Thoracic aorta (tissue), 2 donors: Measurements from ENCODE around the gene MIS12. TPM values are rescaled to one million over a fixed set of nuclear protein-coding genes. Genes with fewer than 3 reads are reported as not detected.

Experiments
- ATAC-seq: fragments of 150-250 bp; one replicate; pipeline ENCODE4 v1.8.0; 2017; ENCODE audit warnings: low read depth; ENCODE audit not compliant: insufficient number of reproducible peaks, low FRiP score
- DNase-seq: peaks from one replicate; pipeline ENCODE4 v3.0.0-alpha.2; 2020; ENCODE audit warnings: low spot score
- H3K27ac ChIP-seq, 2 donors: fragments of 200-600 bp; sonication (generic); 1 replicate in 1 of 2; 2 replicates in 1 of 2; pipeline ENCODE4 v1.5.1; 2016; ENCODE audit warnings: mild to moderate bottlenecking in 2 of 2, moderate library complexity in 2 of 2
- H3K27me3 ChIP-seq: fragments of 200-600 bp; sonication (generic); replicated peaks from 2 replicates; pipeline ENCODE4 v1.6.0; 2016; ENCODE audit warnings: mild to moderate bottlenecking; ENCODE audit not compliant: insufficient read depth
- H3K36me3 ChIP-seq: fragments of 200-600 bp; sonication (generic); one replicate; pipeline ENCODE4 v1.5.1; 2016
- H3K4me1 ChIP-seq, 2 donors: fragments of 200-600 bp; sonication (generic); 1 replicate in 1 of 2; 2 replicates in 1 of 2; pipeline versions ENCODE4 v1.5.1 to v1.6.0; 2016; ENCODE audit warnings: low read depth in 2 of 2, mild to moderate bottlenecking in 1 of 2; ENCODE audit not compliant: control insufficient read depth in 1 of 2
- H3K4me3 ChIP-seq: fragments of 200-600 bp; sonication (generic); 2 replicates; pipeline ENCODE4 v1.5.1; 2016; ENCODE audit warnings: mild to moderate bottlenecking
- H3K9me3 ChIP-seq: fragments of 200-600 bp; sonication (generic); 2 replicates; pipeline ENCODE4 v1.5.1; 2016
- total RNA-seq, 2 donors: library from RNA; depleted of rRNA; stranded (reverse); fragments of >200 nt; gene quantifications; one replicate each; pipeline versions ENCODE4 v1.1.0 to v1.2.3, GENCODE V29; 2016
- TF ChIP-seq, protein P1 (sequence below): fragments of 200-600 bp; sonication (generic); IDR thresholded peaks from one replicate; pipeline ENCODE4 v1.5.1; 2019; ENCODE audit warnings: antibody characterized with exemption

MIS12 gene, protein sequence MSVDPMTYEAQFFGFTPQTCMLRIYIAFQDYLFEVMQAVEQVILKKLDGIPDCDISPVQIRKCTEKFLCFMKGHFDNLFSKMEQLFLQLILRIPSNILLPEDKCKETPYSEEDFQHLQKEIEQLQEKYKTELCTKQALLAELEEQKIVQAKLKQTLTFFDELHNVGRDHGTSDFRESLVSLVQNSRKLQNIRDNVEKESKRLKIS
- 10 to 100 TPM; 10.3 to 12.8 TPM for total RNA-seq

DNA sequence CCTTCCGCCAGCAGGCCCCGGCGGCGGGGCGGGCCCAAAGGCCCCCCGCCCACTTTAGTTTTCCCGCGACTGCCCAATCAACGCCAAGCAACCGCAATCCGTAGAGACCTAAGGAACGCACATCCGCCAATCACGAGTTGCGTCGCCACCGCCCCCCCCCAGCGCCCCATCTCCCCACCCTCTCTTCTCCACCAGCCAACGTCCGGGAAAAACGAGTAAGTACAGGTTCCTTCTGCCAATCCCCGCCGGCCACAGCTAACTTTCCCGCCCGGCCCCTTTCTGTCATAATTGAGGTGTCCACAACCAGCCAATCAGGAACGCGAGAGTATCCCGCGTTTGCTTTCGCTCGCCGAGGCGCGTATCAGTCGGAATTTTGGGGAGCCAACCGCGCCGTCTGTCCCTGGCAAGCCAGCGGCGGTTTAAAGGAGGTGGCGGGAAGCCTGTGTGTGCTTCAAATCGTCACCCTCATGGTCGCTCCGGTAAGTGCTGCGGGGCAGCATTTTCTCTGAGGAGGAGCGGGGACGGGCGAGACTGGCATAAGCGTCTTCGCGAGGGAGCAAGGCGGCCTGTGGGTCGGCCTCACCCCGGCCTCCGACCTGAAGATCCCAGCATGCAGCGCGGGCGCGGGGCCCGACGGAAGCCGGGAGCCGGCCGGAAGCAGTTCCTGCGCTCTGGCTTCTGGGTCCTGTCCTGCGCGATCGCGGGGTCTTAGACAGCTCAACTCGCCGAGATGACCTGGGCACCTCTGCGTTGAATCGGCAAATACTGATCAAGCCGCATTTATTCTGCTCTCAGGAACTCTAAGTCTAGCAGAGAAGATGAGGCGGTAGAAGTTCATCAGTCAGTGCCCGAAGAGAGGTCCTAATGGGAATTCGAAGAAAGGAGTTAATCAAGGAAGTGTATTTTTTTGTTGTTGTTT is at the start of gene MIS12:
TSS of gene MIS12 (plus strand) at position 361 of the 919 bp plus-strand sequence. CDS start 2,297 bp downstream, outside the sequence.
- peak; percentile 97 for ATAC-seq
- H3K36me3 ChIP-seq, result peaks cover 30% of the 10 kb centered on the region
- TF ChIP-seq, protein P1, sequence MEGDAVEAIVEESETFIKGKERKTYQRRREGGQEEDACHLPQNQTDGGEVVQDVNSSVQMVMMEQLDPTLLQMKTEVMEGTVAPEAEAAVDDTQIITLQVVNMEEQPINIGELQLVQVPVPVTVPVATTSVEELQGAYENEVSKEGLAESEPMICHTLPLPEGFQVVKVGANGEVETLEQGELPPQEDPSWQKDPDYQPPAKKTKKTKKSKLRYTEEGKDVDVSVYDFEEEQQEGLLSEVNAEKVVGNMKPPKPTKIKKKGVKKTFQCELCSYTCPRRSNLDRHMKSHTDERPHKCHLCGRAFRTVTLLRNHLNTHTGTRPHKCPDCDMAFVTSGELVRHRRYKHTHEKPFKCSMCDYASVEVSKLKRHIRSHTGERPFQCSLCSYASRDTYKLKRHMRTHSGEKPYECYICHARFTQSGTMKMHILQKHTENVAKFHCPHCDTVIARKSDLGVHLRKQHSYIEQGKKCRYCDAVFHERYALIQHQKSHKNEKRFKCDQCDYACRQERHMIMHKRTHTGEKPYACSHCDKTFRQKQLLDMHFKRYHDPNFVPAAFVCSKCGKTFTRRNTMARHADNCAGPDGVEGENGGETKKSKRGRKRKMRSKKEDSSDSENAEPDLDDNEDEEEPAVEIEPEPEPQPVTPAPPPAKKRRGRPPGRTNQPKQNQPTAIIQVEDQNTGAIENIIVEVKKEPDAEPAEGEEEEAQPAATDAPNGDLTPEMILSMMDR, result no peak

DNA sequence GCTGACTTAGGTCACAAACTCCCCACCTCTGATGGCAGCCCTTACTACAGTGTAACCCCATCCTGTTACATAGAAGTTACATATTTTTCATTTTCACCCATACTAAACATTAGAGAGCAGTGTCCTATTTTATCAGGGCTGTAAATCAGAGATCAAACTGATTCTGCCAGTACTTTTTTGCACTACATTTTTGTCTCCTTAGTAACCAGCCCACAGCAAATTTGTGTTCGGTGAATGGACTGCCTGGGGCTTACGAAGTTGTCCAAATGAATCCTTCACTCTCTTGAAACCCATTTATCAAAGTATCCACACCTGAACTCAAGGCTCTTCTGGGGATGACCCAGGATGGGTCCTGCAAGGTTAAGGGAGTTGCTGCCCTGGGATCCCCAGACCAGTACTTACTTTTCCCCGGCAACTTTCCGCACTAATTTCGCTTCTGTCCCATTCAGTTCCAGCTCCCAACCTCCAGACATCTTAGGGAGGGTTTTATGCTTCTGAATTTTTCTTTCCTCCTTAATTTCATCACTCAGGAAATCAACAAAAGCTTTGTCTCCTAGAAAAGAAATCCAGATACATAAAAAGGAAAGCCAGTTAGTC is 48.5 kb upstream of the MIS12 start:
- H3K27me3 ChIP-seq, result no peaks in the 10 kb centered on the region
- no peak for DNase-seq
- H3K27ac ChIP-seq, result peak overlapping the region; percentile 15 to 74
- H3K4me3 ChIP-seq, result peak overlapping the region; percentile 77
- no peaks in the 10 kb centered on the region for H3K9me3 ChIP-seq
- TF ChIP-seq, protein P1, result no peak
- H3K4me1 ChIP-seq, result peaks cover 8 to 19% of the 10 kb centered on the region in 2 donors
- no peak for ATAC-seq
- peaks cover 25% of the 10 kb centered on the region for H3K36me3 ChIP-seq

More for the DNA sequence above, at the start of gene MIS12:
- H3K9me3 ChIP-seq, result no peaks in the 10 kb centered on the region
- H3K4me1 ChIP-seq, result peaks cover 15 to 18% of the 10 kb centered on the region in 2 donors
- peak; percentile 99 for DNase-seq
- H3K27me3 ChIP-seq, result no peaks in the 10 kb centered on the region
- H3K27ac ChIP-seq, result peak within 1 kb of the TSS; percentile 99
- H3K4me3 ChIP-seq, result peak within 1 kb of the TSS; percentile 98

DNA sequence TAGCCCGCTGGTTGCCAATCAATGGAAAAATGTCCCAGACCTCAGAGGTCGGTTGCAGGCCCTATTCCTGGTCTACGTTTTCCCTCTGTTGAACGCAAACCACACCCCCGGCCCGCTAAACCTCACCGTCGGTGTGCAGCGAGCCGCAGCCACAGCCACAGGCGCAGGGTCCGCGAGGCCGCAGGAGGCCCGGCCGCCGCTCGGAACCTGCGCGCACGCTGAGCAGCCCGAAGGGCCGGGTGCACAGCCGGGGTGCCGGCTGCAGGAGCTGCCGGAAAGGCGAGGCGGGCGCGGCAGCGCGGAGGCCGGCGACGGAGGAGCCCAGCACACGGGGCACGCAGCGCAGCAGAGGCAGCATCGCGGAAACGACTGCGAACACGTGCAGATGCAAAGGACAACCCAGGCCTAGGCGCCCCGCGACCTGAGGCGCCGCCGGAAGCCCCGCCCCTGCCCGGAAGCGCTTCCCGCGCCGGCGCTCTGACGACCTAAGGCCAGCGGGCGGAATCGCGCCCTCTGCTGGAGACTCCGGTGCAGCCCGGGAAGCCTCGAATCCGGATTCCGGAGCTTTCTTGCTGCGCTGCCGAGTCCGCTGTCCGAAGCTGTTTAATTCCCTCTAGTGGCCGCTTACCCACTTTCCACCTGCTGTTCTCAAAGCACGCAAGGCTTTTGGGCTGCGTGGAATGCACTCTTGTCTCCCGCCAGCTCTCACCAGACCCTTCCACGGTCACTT is 47.5 kb upstream of the MIS12 start, which contains the start of gene C1QBP:
TSS of gene C1QBP (minus strand) at position 440 of the 730 bp plus-strand sequence. CDS start at position 358, 82 bp downstream.
- TF ChIP-seq, protein P1, result peak; percentile 100
- H3K4me1 ChIP-seq, result peaks cover 8 to 19% of the 10 kb centered on the region in 2 donors
- no peaks in the 10 kb centered on the region for H3K9me3 ChIP-seq
- ATAC-seq (peak; percentile 80), DNase-seq (peak; percentile 47)
- H3K4me3 ChIP-seq, result peak within 1 kb of the TSS; percentile 77
- peak within 1 kb of the TSS; percentile 74 to 80 for H3K27ac ChIP-seq
- peaks cover 16% of the 10 kb centered on the region for H3K36me3 ChIP-seq
- no peaks in the 10 kb centered on the region for H3K27me3 ChIP-seq

DNA sequence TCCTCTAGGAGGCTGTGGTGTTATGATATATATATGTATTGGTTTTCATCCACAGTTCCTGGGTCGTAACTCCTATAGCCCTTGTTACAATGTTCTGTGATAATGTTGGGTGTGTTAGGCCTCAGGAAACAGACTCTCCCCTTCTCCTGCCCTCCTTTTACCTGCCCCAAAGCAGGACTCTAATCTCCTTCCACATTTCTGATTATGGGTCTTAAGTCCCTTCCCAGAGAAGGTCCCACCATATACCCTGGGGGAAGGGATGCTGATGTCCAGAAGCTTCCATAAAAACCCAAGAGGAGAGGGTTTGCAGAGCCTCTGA is 47.0 kb upstream of the MIS12 start:
- H3K36me3 ChIP-seq, result peaks cover 18% of the 10 kb centered on the region

More for the DNA sequence above, 47.0 kb upstream of the MIS12 start:
- Histone ChIP-seq H3K27ac (peak overlapping the region; percentile 74 to 80), H3K4me3 (peak overlapping the region; percentile 77), H3K4me1 (peaks cover 8 to 19% of the 10 kb centered on the region in 2 donors), H3K9me3 (no peaks in the 10 kb centered on the region), H3K27me3 (no peaks in the 10 kb centered on the region)
- ATAC-seq (no peak), DNase-seq (no peak)
- TF ChIP-seq, protein P1, result peak; percentile 6
